Esophagus squamous epithelium (tissue), 4 donors: ENCODE measurements around the gene AK9.

Source experiments
- POLR2A ChIP-seq, 4 donors: fragments of 450-650 bp; IDR thresholded peaks; one replicate each; pipeline ENCODE4 v1.6.1; 2017; ENCODE audit warnings: antibody characterized with exemption in 4 of 4, mild to moderate bottlenecking in 4 of 4, moderate library complexity in 3 of 4
- TF ChIP-seq, protein P1 (sequence below), 6 experiments: fragments of 450-650 bp in 4 of 6; fragments of 200-600 bp in 2 of 6; sonication (generic) in 2 of 6; IDR thresholded peaks; one replicate each; pipeline ENCODE4 v1.5.1; 2016 to 2019; ENCODE audit warnings: antibody characterized with exemption in 6 of 6, mild to moderate bottlenecking in 4 of 6, moderate library complexity in 4 of 6

DNA sequence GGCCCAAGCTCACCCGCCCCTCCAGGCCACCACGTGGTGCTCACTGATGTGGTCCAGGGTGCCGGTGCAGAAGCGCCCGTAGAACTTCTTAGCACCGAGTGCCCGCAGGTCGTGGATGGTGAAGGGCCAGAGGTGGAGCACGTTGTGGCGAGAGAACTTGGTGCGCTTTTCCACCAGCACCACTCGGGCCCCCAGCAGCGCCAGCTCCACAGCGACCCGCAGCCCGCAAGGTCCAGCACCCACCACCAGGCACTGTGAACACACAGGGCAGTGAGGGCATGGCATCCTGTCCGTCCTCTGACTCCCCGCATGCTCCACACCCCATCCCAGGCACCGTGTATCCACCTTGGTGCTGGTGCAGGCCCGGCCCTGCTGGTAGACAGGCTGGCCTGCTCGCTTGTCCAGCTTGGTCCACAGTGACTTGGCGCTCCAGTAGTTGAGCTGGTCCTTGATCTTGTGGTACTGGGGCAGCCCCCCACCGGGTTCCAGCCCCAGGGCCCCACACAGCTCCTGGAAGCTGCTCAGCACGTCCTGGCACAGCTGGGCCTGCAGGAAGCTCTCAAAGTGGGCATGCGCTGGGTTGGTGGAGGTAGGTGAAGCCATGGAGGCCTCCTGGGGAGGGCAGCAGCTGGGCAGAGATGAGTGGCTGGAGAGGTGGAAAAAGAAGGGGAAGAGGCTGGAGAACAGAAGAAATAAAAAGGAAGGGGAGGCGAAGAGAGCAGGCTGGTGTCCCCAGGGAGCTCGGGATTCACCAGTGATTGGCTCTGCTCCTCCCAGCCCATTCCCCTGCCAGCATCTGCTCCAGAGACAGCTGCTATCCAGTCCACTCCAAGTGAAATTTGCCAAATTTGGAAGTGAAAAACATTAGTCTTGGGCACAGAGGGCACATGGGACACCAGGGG, 237.2 kb downstream of the AK9 start:
- TF ChIP-seq, protein P1, sequence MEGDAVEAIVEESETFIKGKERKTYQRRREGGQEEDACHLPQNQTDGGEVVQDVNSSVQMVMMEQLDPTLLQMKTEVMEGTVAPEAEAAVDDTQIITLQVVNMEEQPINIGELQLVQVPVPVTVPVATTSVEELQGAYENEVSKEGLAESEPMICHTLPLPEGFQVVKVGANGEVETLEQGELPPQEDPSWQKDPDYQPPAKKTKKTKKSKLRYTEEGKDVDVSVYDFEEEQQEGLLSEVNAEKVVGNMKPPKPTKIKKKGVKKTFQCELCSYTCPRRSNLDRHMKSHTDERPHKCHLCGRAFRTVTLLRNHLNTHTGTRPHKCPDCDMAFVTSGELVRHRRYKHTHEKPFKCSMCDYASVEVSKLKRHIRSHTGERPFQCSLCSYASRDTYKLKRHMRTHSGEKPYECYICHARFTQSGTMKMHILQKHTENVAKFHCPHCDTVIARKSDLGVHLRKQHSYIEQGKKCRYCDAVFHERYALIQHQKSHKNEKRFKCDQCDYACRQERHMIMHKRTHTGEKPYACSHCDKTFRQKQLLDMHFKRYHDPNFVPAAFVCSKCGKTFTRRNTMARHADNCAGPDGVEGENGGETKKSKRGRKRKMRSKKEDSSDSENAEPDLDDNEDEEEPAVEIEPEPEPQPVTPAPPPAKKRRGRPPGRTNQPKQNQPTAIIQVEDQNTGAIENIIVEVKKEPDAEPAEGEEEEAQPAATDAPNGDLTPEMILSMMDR (IDR thresholded peaks at IDR 0.05): no peak
- TF ChIP-seq POLR2A (IDR thresholded peaks at IDR 0.05): no peak
